Measurements from ENCODE around the gene ERMARD. TPM values are rescaled to one million over a fixed set of nuclear protein-coding genes. Genes with fewer than 3 reads are reported as not detected.

ERMARD gene
- total and polyA plus RNA-seq, 4 donors = 27.2 to 44.9 (median 35.0) TPM

DNA sequence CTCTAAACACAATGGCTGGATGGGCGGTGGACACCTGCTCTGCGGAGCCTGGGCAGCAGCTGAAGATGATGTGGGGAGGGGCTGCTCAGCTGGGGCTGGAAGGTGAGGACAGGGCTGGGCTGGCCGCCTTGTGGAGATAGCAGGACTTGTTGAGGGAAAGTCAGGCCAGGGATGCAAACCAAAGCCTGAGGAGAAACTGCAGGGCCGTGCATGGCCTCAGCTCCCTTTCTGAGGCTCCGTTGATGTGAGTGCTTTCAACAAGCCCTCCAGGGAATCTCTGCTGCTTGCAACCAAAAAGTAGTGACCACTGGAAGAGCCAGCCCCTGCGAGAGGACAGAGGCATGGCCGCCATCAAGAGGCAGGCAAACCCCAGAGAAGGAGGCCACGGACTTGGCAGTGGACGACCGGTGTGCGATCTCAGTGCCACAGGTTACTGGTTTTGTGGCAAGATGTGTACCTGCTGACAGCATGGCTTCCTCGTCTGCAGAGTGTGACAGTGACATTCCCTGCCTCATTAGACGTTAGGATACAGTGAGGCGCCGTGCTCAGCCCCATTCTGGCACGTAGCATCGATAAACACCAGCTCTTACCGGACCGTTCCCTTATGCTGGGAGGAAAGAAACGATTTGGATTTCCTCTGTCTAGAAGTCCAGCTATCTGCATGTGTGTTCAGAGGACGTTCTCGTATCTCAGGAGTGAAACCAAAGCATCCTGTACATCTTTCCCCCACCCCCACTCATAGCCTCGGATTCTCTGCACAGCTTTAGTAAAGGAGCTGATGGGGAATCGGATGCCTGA is 37.9 kb downstream of the ERMARD start:
- Histone ChIP-seq H3K4me1 (ENCODE audit: control insufficient read depth, insufficient read depth, low read length) (peaks cover 18% of the 10 kb centered on the region), H3K4me3 (ENCODE audit: low read depth, low read length) (peak overlapping the region; percentile 56), H3K27me3 (ENCODE audit: control insufficient read depth, insufficient read depth, low read length) (no peaks in the 10 kb centered on the region), H3K27ac (ENCODE audit: low read depth, low read length) (no peak overlapping the region), H3K36me3 (ENCODE audit: control insufficient read depth, insufficient read depth, low read length) (peaks cover 12% of the 10 kb centered on the region), H3K9me3 (ENCODE audit: control insufficient read depth, insufficient read depth, low read length) (no peaks in the 10 kb centered on the region)
- DNase-seq (ENCODE audit: low read depth in 4 of 6, low spot score in 6 of 6) = no peak
- 75% methylated on average over 19 of the region's 24 CpGs for WGBS (ENCODE audit: insufficient coverage)

DNA sequence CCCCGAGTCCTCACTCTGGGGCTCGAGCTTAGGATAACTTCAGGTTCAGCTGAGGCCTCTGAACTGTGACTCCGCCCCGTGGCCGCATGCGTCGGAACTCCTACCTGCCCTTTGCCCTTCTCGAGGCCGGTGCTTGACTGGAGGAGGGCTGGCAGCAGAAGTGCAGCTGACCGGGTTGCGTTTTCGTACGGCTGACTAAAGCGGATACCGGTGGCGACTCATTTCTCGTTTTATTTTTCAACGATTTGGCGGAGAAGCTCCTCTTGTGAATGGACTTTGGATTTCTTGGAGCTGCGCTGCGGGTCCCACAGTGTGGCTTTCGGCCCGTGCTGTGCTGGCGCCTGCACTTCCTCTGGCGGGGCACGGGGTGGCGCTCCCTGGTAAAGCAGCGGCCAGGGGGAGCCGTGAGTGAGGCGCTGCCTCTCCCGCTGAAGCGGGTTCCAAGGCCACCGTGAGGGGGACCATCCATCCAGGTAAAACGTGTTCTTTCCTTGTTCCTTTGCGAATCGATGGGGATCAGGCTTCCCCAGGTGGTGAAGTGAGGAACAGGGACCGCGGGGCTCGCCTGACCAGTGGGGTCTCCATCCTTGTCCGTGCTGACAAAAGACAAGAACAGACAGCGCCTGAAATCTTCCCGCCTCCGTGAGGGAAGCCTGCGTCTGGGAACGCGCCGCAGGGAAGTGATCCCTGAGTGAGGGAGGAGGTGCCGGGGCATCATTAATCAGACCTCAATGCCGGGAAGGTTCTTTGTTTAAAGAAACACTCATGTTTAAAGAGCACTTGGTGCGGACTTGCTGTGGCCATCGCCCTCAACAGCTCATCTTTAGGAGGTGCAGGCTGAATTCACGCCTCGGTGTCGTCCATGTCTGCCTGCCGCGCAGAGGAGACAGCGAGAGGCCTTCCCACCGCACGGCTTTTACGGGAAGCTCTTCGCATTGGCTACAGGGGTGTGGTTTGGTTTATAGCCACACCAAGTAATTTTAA is 38.8 kb downstream of the ERMARD start:
- under 1% methylated on average over 54 of the region's 61 CpGs for WGBS (ENCODE audit: insufficient coverage)
- Histone ChIP-seq H3K27me3 (ENCODE audit: control insufficient read depth, insufficient read depth, low read length) (no peaks in the 10 kb centered on the region), H3K36me3 (ENCODE audit: control insufficient read depth, insufficient read depth, low read length) (peaks cover 3% of the 10 kb centered on the region), H3K27ac (ENCODE audit: low read depth, low read length) (peak overlapping the region; percentile 73), H3K9me3 (ENCODE audit: control insufficient read depth, insufficient read depth, low read length) (no peaks in the 10 kb centered on the region), H3K4me1 (ENCODE audit: control insufficient read depth, insufficient read depth, low read length) (peaks cover 18% of the 10 kb centered on the region), H3K4me3 (ENCODE audit: low read depth, low read length) (peak overlapping the region; percentile 56)
- DNase-seq (ENCODE audit: low read depth in 4 of 6, low spot score in 6 of 6) = peak; percentile 61 to 95 (median 76)

DNA sequence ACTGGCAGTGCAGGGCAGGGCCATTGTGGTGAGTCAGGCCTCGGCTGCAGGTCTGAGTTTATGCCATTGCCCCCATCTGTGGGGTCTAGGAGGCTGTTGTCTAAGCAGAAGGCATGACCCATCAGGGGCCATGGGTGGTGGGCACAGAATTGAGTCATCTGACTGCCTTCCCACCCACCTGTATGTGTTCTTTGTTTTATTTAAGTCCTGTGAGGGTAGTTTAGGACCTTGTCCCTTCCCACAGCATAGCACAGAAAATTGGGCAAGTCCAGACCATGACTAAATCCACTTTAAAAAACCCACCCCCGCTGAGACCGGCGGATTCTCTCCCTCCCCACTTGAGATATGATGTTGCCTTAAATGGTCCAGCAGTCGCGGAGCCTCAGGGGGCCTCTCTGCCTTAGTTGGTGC is 40.3 kb downstream of the ERMARD start:
- no peak overlapping the region for H3K4me3 ChIP-seq (ENCODE audit: low read depth, low read length)

DNA sequence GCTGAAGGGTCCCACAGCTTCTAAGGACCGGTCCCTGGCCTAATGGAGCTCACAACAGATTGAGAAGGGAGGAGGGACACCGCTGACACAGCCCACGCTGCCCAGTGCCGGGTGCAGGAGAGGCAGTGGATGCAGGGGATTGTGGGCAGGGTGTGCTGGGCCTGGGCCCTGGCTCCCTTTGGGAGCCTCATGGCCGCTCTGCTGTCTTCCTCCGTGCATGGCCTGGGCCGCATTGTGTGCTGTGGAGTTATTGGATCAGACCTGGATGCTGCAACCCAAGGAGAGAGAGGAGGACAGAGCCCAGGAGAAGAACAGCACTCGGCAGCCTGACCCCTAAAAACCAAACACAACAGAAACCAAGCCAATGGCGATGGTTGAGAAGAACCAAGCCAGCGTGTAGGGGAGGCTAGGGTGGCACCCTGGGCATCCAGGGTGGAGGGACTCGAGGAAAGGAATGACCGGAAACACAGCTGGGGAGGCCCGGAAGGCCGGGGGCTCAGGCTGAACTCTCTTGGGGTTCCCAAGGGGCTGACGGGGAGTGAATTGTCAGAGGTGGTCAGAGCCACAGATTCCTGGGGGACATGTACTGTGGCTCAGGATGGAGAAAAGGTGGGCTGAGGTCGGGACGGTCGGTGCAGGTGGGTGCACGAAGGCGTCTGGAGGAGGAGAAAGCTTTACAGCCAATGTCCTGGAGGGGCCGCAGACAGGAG is 41.0 kb downstream of the ERMARD start:
- no peak for DNase-seq (ENCODE audit: low read depth in 4 of 6, low spot score in 6 of 6)
- Histone ChIP-seq H3K9me3 (ENCODE audit: control insufficient read depth, insufficient read depth, low read length) (no peaks in the 10 kb centered on the region), H3K4me3 (ENCODE audit: low read depth, low read length) (no peak overlapping the region), H3K4me1 (ENCODE audit: control insufficient read depth, insufficient read depth, low read length) (peaks cover 18% of the 10 kb centered on the region), H3K27ac (ENCODE audit: low read depth, low read length) (no peak overlapping the region), H3K27me3 (ENCODE audit: control insufficient read depth, insufficient read depth, low read length) (no peaks in the 10 kb centered on the region), H3K36me3 (ENCODE audit: control insufficient read depth, insufficient read depth, low read length) (no peaks in the 10 kb centered on the region)
- WGBS (ENCODE audit: insufficient coverage) = 83% methylated on average over 19 of the region's 21 CpGs

More for the DNA sequence above, 40.3 kb downstream of the ERMARD start:
- H3K27ac ChIP-seq (ENCODE audit: low read depth, low read length) = no peak overlapping the region
- no peaks in the 10 kb centered on the region for H3K36me3 ChIP-seq (ENCODE audit: control insufficient read depth, insufficient read depth, low read length)
- peak in 1 of 6 donors; percentile 47 for DNase-seq (ENCODE audit: low read depth in 4 of 6, low spot score in 6 of 6)
- 50% methylated on average over 2 of the region's 6 CpGs for WGBS (ENCODE audit: insufficient coverage)
- H3K4me1 ChIP-seq (ENCODE audit: control insufficient read depth, insufficient read depth, low read length) = peaks cover 18% of the 10 kb centered on the region
- H3K27me3 ChIP-seq (ENCODE audit: control insufficient read depth, insufficient read depth, low read length) = no peaks in the 10 kb centered on the region
- H3K9me3 ChIP-seq (ENCODE audit: control insufficient read depth, insufficient read depth, low read length) = no peaks in the 10 kb centered on the region

DNA sequence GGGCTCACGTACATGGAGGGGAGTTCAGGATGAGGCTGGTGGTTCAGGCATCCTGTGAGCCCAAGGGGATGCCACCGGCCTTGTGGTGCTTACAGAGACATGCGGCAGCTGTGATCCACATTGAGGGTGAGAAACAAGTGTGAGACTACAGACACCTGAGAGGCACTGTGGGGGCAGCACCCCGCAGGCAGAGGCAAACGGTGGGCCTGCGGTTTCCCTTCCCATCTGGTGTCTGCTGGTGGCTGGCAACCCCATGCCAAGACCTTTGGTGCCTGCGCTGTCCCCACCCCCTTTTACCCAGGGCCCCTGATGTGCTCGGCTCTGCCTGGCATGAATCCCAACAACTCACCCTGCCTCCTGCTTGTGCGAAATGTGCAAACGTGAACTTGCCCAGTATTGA is 42.0 kb downstream of the ERMARD start:
- Histone ChIP-seq H3K36me3 (ENCODE audit: control insufficient read depth, insufficient read depth, low read length) (no peaks in the 10 kb centered on the region), H3K9me3 (ENCODE audit: control insufficient read depth, insufficient read depth, low read length) (no peaks in the 10 kb centered on the region), H3K27me3 (ENCODE audit: control insufficient read depth, insufficient read depth, low read length) (no peaks in the 10 kb centered on the region), H3K4me3 (ENCODE audit: low read depth, low read length) (no peak overlapping the region), H3K27ac (ENCODE audit: low read depth, low read length) (no peak overlapping the region), H3K4me1 (ENCODE audit: control insufficient read depth, insufficient read depth, low read length) (peaks cover 18% of the 10 kb centered on the region)
- WGBS (ENCODE audit: insufficient coverage) = 74% methylated on average over 10 of the region's 10 CpGs
- no peak for DNase-seq (ENCODE audit: low read depth in 4 of 6, low spot score in 6 of 6)

DNA sequence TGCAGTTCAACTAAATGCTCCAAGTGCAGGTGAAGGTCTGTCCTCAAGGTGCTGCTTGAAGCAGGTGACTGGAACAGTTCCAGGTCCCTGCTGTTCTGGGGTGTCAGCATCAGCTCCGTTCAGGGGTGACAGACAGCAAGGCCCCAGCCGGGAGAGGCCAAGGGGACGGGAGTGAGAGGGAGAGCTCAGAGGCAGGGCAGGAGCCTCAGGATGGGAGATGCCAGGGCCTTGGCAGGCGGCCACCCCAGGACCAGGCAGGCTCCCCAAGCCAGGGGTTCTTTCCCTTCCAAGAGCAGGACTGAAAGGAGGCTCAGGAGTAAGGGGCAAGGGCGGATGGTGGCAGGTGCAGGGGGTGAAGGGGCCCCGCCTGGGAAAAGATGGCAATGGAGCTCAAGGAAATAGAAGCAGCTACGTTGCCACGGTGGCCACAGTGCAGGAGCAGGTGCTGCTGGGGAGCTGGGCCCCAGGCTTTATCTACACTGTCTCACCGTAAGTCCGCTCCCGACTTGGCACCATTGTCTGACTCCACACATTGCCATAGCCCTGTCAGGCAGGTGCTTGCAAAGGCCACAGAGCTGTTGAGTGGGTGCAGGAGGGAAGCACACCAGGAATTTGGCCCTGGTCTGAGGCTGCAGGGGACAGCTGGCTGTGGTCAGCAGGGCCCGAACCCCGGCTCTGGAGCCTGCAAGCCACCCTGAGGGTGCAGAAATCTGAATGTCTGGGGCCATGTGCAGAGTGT is 43.1 kb downstream of the ERMARD start:
- Histone ChIP-seq H3K36me3 (ENCODE audit: control insufficient read depth, insufficient read depth, low read length) (no peaks in the 10 kb centered on the region), H3K27ac (ENCODE audit: low read depth, low read length) (no peak overlapping the region), H3K4me3 (ENCODE audit: low read depth, low read length) (no peak overlapping the region), H3K4me1 (ENCODE audit: control insufficient read depth, insufficient read depth, low read length) (peaks cover 18% of the 10 kb centered on the region), H3K27me3 (ENCODE audit: control insufficient read depth, insufficient read depth, low read length) (no peaks in the 10 kb centered on the region), H3K9me3 (ENCODE audit: control insufficient read depth, insufficient read depth, low read length) (no peaks in the 10 kb centered on the region)
- 67% methylated on average over 13 of the region's 13 CpGs for WGBS (ENCODE audit: insufficient coverage)
- no peak for DNase-seq (ENCODE audit: low read depth in 4 of 6, low spot score in 6 of 6)

DNA sequence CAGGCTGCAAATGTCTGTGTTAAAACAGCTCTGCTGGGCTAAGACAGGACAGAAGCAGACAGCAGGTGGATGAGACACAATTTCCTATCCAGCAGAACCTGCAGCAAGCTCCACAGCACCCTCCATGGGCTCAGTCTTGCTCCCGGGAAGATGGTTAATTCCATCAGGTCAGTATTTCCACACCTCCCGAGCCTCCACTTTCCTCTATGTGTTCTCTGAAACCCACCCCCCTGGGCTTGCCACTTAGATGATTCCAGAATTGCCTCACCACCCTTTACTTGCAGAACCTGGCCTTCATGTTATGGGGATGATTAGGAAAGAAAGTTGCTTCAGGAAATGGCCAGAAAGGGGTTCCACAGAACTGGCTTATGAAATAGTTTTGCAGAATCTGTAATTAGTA is 43.8 kb downstream of the ERMARD start:
- Histone ChIP-seq H3K9me3 (ENCODE audit: control insufficient read depth, insufficient read depth, low read length) (no peaks in the 10 kb centered on the region), H3K36me3 (ENCODE audit: control insufficient read depth, insufficient read depth, low read length) (no peaks in the 10 kb centered on the region), H3K4me3 (ENCODE audit: low read depth, low read length) (no peak overlapping the region), H3K27me3 (ENCODE audit: control insufficient read depth, insufficient read depth, low read length) (no peaks in the 10 kb centered on the region), H3K4me1 (ENCODE audit: control insufficient read depth, insufficient read depth, low read length) (peaks cover 17% of the 10 kb centered on the region), H3K27ac (ENCODE audit: low read depth, low read length) (no peak overlapping the region)
- DNase-seq (ENCODE audit: low read depth in 4 of 6, low spot score in 6 of 6) = no peak
- 78% methylated on average over 2 of the region's 2 CpGs for WGBS (ENCODE audit: insufficient coverage)

DNA sequence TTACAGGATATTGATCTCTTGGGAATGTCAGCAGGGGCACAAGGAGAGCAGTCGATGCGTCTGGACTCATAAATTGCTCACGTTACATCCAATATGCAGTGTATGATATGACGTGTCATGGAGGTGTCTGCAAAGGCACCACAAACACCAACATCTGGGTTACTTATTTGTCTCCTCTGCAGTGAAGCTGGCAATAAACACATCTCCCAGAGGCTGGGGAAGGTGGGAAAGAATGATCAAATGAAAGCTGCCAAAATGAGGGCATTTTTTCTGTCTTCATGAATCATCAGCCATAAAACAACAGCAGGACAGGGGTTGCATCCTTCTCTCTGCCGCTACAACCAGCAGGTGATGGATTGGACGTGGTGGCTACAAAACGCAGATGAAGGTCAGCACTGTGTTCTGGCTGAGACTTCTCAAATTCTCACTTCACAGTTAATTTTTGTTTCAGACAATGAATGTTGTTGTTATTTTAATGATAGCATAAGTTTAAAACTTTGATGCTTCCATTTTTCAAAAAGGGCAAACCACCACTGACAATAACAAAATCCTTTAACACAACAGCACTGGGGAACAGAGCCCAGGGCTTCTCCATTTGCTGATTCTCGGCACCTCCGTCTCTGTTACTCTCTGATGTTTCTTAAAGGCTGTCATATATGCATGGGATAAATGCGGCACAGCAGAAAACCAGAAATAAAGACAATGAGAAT is 47.5 kb downstream of the ERMARD start:
- Histone ChIP-seq H3K4me1 (ENCODE audit: control insufficient read depth, insufficient read depth, low read length) (peaks cover 24% of the 10 kb centered on the region), H3K27me3 (ENCODE audit: control insufficient read depth, insufficient read depth, low read length) (no peaks in the 10 kb centered on the region), H3K36me3 (ENCODE audit: control insufficient read depth, insufficient read depth, low read length) (peaks cover 12% of the 10 kb centered on the region), H3K27ac (ENCODE audit: low read depth, low read length) (no peak overlapping the region), H3K4me3 (ENCODE audit: low read depth, low read length) (no peak overlapping the region), H3K9me3 (ENCODE audit: control insufficient read depth, insufficient read depth, low read length) (no peaks in the 10 kb centered on the region)
- peak in 1 of 6 donors; percentile 19 for DNase-seq (ENCODE audit: low read depth in 4 of 6, low spot score in 6 of 6)
- 80% methylated on average over 4 of the region's 10 CpGs for WGBS (ENCODE audit: insufficient coverage)
